ENCODE results near the gene MTX1. TPM values are rescaled to one million over a fixed set of nuclear protein-coding genes. Genes with fewer than 3 reads are reported as not detected.

MTX1 gene
- total and polyA plus RNA-seq, 9 of the 15 experiments (the other 6 are each of a cell fraction or from before 2014, with no cell fraction given), result 29.1 to 98.4 (median 66.9) TPM

GRCh38 chr1:155228096-155228427 lies 19.6 kb downstream of the MTX1 start (continued):
- TF ChIP-seq, protein P1, sequence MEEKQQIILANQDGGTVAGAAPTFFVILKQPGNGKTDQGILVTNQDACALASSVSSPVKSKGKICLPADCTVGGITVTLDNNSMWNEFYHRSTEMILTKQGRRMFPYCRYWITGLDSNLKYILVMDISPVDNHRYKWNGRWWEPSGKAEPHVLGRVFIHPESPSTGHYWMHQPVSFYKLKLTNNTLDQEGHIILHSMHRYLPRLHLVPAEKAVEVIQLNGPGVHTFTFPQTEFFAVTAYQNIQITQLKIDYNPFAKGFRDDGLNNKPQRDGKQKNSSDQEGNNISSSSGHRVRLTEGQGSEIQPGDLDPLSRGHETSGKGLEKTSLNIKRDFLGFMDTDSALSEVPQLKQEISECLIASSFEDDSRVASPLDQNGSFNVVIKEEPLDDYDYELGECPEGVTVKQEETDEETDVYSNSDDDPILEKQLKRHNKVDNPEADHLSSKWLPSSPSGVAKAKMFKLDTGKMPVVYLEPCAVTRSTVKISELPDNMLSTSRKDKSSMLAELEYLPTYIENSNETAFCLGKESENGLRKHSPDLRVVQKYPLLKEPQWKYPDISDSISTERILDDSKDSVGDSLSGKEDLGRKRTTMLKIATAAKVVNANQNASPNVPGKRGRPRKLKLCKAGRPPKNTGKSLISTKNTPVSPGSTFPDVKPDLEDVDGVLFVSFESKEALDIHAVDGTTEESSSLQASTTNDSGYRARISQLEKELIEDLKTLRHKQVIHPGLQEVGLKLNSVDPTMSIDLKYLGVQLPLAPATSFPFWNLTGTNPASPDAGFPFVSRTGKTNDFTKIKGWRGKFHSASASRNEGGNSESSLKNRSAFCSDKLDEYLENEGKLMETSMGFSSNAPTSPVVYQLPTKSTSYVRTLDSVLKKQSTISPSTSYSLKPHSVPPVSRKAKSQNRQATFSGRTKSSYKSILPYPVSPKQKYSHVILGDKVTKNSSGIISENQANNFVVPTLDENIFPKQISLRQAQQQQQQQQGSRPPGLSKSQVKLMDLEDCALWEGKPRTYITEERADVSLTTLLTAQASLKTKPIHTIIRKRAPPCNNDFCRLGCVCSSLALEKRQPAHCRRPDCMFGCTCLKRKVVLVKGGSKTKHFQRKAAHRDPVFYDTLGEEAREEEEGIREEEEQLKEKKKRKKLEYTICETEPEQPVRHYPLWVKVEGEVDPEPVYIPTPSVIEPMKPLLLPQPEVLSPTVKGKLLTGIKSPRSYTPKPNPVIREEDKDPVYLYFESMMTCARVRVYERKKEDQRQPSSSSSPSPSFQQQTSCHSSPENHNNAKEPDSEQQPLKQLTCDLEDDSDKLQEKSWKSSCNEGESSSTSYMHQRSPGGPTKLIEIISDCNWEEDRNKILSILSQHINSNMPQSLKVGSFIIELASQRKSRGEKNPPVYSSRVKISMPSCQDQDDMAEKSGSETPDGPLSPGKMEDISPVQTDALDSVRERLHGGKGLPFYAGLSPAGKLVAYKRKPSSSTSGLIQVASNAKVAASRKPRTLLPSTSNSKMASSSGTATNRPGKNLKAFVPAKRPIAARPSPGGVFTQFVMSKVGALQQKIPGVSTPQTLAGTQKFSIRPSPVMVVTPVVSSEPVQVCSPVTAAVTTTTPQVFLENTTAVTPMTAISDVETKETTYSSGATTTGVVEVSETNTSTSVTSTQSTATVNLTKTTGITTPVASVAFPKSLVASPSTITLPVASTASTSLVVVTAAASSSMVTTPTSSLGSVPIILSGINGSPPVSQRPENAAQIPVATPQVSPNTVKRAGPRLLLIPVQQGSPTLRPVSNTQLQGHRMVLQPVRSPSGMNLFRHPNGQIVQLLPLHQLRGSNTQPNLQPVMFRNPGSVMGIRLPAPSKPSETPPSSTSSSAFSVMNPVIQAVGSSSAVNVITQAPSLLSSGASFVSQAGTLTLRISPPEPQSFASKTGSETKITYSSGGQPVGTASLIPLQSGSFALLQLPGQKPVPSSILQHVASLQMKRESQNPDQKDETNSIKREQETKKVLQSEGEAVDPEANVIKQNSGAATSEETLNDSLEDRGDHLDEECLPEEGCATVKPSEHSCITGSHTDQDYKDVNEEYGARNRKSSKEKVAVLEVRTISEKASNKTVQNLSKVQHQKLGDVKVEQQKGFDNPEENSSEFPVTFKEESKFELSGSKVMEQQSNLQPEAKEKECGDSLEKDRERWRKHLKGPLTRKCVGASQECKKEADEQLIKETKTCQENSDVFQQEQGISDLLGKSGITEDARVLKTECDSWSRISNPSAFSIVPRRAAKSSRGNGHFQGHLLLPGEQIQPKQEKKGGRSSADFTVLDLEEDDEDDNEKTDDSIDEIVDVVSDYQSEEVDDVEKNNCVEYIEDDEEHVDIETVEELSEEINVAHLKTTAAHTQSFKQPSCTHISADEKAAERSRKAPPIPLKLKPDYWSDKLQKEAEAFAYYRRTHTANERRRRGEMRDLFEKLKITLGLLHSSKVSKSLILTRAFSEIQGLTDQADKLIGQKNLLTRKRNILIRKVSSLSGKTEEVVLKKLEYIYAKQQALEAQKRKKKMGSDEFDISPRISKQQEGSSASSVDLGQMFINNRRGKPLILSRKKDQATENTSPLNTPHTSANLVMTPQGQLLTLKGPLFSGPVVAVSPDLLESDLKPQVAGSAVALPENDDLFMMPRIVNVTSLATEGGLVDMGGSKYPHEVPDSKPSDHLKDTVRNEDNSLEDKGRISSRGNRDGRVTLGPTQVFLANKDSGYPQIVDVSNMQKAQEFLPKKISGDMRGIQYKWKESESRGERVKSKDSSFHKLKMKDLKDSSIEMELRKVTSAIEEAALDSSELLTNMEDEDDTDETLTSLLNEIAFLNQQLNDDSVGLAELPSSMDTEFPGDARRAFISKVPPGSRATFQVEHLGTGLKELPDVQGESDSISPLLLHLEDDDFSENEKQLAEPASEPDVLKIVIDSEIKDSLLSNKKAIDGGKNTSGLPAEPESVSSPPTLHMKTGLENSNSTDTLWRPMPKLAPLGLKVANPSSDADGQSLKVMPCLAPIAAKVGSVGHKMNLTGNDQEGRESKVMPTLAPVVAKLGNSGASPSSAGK (IDR thresholded peaks at IDR 0.05), result peak; percentile 3; the same call in 1 of the 2 replicates
- 0 out of 2 replicates have a peak, but pooled peaks have one; percentile 56 for TF ChIP-seq CUX1 (CRISPR knock-in tag; IDR thresholded peaks at IDR 0.05)

All from K562 (cell line).